GM21576 (cell line): ENCODE measurements around the gene RPAP2.
"Not testable (repeated sequence)": the region's sequence is repeated elsewhere in the genome, so short reads cannot be mapped to it uniquely, and the experiment has no call there.

Experiments used
- ATAC-seq: cut with Tn5 transposase; IDR thresholded peaks from one replicate; pipeline ENCODE4 v1.9.1; 2021; ENCODE audit warnings: mild to moderate bottlenecking, moderate library complexity; ENCODE audit not compliant: unreplicated experiment

Gene RPAP2

DNA sequence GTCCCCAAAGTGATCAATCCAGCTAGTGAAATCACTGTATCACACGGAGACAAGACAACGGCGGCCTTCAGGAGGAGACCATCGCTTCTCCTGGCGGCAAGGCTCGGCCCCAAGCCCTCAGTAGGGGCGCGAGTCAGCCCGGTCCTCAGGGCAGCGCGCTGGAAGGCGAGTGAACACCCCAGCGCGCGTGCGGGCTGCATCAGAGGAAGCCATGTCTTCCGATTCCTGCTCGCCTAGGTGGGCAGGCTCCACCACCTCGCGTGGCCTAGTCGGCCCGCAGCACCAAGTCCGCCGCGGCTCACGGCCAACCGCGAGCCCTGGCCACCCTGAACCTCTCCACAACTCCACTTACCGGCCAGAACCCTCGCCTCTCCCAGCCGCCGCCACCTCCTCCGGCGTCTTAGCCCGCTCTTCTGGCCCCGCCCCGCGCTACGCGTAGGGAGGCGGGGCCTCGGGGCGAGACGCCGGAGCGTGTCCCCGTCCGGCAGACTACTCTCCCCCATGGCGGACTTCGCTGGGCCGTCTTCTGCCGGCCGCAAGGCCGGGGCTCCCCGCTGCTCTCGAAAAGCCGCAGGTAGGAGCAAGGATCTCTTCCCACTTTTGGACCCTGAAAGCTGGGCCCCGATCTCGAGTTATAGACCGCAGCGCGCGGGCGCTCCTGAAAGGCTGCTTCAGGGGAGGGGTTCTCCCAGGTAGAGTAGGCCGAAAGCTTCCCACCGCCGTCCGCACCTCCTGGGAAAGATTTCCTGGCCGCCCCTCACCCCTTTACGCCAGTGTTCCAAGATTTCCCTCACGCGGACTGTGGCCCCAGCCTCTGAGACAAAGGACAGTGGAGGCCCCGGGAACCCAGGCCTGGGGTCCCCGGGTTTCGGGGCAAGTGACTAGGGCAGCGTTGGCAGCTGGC, at the start of gene RPAP2, which contains the start of gene GLMN:
RPAP2 (plus strand) TSS at position 487 of the 904 bp plus-strand sequence; CDS start at position 502, 15 bp downstream.
GLMN (minus strand) TSS at position 415 of the 904 bp plus-strand sequence. CDS start 988 bp downstream, outside the sequence.
- peak; percentile 98 for ATAC-seq

DNA sequence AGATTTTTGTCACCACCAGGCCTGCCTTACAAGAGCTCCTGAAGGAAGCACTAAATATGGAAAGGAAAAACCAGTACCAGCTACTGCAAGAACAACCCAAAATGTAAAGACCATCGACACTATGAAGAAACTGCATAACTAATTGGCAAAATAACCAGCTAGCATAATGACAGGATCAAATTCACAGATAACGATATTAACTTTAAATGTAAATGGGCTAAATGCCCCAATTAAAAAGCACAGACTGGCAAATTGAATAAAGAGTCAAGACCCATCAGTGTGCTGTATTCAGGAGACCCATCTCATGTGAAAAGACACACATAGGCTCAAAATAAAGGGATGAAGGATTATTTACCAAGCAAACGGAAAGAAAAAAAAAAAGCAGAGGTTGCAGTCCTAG, 44.1 kb upstream of the RPAP2 start:
- not testable (repeated sequence) for ATAC-seq

DNA sequence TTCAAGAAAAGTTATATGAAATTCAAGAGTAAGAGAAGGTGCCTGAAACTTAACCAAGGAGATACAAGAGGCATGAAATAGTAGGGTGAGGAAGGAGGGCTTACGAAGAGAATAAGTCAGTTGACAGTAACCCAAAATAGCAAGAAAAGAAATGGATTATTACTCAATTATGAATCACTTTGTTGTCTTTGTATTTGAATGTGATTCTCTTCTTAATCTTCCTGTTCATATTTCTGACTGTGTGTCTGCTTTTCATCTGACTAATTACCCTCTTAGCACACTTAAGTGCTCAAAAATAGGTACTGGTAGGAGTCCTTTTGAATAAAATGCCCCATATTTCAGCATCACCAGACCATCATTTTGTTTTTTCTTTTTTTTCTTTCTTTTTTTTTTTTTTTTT, 39.5 kb upstream of the RPAP2 start:
- no peak for ATAC-seq

DNA sequence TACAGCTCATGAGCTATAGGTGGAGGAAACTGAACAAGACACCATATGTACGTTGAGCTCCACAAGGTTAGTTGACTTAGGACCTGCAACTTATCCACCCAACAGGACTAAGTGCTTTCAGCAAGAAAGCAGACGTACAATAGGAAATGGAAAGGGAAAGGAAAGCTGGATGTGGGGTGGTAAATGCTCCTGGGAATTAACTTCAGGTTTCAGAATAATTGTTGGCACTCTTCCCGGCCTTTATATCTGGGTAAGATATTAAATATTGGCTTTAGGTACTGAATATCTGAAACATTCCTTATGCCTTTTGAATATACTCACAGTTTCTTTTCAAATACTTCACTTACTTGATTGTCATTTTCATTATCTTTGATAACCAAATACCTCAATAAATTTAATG, 36.3 kb upstream of the RPAP2 start:
- ATAC-seq: no peak

DNA sequence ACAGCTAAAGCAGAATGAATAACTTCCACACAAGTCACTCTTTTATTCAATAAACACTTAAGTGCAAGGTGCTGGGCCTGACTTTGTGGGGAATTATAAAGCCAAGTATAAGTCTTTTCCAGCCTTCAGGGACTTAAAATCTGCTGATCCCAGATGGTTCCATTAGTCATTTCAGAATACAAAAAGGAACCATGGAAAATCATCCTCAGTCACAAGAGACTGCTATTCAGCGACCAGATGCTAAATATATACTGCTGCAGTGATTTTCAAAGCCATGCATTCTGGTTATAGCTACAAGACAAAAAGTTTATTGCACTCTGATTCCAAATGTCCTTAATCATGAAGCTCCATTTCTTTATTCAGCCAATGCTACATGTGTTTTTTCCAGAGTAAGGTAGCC, 25.8 kb upstream of the RPAP2 start:
- no peak for ATAC-seq

DNA sequence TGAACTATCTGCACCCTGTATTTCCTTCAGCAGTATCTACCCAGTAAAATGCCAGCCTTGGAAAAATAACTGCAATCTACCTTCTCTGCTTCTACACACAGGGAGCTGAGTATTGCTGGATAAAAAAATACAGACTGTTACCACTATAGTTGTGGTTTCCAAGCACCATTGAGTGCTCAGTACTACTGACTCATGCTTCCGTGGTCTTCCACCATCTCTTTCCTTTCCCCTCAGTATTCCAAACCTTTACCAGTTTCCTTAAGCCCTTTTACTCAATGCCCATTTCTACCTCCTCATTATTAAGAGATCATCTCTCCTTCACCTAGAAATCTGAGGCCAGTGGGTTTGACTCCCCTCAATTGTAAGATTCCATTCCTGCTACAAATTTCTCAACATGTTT, 23.9 kb upstream of the RPAP2 start:
- no peak for ATAC-seq

DNA sequence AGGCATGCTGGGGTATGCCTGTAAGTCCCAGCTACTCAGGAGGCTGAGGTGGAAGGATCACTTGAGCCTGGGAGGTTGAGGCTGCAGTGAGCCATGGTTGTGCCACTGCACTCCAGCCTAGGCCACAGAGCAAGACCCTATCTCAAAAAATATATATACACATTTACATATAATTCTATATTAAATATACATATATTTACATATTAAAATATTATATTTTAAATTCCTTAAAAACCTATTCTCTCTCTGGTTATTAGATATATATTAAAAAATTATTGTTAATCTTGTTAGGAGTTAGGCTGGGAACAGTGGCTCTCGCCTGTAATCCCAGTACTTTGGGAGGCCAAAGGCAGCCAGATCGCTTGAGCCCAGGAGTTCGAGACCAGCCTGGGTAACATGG, 22.8 kb upstream of the RPAP2 start:
- ATAC-seq: no peak

DNA sequence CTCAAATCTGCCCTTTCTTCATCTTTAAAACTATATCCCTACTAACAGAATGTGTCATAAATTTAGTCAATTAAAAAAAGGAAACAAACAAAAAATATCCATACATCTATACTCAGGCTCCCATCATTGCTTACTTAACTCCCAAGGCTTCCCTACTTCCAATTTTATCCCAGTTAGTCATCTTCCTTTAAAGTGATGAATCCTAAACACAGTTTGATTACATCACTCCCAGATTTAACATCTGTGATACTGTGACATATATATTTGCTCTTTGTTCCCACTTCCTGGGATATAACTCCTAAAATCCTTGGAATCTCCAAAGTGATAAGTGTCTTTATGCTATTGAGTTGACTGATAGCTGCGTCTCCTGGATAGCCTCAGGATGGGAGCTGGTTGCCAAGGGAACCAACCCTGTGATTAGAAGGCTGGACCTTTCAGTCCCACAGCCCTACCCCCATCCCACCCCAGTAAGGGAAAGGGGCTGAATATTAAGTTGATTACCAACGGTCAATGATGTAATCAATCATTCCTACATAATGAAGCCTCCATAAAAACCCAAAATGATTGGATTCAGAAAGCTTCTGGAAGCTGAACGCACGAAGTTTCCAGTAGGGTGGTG, 21.6 kb upstream of the RPAP2 start:
- ATAC-seq: no peak

DNA sequence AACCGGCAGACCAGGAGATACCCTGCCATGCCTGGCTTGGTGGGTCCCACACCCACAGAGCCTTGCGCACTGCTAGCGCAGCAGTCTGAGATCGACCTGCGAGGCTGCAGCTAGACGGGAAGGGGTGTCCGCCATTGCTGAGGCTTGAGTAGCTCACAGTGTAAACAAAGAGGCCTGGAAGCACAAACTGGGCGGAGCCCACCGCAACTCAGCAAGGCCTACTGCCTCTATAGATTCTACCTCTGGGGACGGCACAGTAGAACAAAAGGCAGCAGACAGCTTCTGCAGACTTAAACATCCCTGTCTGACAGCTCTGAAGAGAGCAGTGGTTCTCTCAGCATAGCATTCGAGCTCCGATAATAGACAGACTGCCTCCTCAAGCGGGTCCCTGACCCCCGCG, 19.1 kb upstream of the RPAP2 start:
- not testable (repeated sequence) for ATAC-seq

DNA sequence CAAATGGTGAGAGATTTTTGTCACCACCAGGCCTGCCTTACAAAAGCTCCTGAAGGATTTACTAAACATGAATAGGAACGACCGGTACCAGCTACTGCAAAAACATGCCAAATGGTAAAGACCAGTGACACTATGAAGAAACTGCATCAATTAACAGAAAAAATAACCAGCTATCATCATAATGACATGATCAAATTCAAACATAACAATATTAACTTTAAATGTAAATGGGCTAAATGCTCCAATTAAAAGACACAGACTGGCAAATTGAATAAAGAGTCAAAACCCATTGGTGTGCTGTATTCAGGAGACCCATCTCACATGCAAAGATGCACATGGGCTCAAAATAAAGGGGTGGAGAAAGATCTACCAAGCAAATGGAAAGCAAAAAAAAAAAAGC, 17.4 kb upstream of the RPAP2 start:
- ATAC-seq: not testable (repeated sequence)

DNA sequence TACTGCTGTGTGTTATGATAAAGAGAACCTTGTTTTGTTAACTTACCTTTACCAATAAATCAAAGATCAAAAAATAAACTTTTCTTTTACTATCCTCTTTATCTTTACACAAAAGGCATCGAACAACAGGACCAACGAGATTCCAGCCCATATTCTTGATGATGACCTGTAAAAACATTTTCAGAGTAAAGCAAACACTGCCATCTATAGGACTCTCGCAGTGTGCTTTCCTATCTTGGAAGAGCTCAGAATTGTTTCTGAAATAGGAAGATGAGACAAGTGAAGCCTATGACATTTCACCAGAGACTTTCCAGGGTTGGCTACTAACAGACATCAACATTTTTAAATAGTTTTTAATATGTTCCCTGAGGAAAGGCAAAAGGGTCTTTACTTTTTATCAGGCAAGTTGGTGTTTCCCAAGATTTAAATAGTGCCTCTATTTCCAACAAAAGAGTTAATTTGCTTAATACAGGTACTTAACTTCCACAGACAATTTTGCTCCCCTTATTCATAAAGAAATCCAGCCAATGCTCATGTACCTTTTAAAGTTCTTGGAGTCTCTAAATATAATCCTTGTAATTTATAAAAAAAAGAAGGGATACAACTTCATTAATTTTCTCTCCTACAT, 7.4 kb upstream of the RPAP2 start:
- ATAC-seq: no peak

DNA sequence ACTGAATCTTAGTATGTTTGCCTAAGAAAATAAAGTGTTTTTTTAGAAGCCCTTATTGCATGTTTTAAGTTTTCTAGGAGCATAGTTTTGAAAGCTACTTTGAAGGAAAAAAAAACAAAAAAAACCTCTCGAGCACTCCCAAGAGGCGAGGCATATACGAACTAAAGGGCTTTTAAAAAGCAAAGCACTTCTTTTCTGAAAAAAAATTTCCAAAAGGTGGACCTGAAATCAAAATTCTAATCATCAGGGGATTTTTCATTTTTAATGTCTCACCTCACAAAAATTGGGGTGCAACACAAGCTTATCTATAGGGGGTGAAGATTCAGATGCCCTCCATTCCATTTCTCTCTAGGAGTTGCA, 666 bp upstream of the RPAP2 start:
- ATAC-seq: no peak

DNA sequence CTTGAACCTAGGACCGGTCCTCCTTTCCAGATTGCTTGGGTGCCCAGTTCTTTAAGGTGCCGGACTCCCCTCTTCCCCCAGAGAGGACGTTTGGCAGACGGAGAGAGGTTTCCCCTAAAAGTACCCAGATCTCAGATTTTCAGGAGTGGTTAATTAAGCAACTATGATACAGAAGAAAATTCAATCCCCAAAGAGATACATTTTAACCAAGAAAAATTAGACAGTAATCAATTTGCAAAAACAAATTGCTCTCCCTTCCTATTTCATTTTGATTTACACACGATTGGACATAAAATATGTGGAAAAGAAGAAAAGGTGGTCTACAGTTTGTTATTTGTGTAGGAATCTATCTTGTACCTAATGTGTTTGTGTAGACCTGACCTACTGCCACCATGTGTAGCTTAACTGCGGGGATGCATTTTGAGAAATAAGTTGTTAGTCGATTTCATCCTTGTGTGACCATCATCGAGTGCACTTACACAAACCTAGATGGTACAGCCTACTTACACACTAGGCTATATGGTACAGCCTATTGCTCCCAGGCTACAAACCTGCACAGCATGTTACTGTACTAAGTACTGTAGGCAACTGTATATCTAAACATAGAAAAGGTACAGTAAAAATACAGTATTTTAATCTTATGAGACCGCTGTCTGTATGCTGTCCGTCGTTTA, 755 bp downstream of the RPAP2 start:
- no peak for ATAC-seq

DNA sequence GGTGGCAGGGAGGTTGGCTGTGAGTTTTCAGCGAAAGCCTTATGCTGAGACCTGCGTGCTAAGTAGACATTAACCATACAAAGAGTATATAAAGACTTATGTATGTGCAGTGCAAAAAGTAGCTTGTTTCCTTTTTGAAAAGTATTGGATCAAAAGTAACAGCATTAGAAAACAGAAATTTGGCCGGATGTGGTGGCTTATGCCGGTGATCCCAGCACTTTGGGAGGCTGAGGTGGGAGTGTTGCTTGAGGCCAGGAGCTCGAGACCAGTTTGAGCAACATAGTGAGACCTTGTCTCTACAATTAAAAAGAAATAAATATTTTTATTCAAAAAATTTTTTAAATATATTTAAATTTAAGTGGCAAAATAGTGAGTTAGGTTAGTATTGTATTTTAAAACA, 2.2 kb downstream of the RPAP2 start:
- no peak for ATAC-seq

DNA sequence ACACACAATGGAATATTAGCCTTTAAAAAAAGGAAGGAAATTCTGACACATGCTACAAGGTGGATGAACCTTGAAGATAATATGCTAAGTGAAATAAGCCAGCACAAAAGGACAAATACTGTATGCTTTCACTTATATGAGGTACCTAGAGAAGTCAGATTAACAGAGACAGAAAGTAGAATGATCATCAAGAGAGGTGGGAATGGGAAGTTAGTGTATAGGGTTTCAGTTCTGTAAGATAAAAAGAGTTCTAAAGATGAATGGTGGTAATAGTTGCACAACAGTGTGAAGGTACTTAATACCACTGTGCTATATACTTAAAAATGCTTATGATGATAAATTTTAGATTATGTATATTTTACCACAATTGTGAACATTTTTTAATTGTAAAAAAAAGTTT, 7.2 kb downstream of the RPAP2 start:
- ATAC-seq: peak; percentile 60

DNA sequence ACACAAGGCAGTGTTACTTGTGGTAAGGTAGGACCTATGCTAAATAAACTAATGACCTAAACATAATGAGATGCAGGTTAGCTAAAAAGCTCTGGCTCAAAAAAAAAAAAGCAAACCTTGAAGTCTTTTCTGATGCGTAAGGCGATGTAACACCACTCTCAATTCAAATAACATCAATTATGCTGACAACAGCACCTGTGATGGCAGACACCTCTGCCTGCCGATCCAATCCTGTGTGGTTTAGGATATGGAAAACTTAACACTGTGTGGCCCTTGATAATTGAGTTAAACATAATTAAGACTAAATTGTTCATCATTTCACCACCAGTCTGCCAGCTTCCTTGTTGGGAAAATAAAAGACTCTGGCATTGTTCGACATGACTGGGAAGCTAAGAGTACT, 9.1 kb downstream of the RPAP2 start:
- no peak for ATAC-seq

DNA sequence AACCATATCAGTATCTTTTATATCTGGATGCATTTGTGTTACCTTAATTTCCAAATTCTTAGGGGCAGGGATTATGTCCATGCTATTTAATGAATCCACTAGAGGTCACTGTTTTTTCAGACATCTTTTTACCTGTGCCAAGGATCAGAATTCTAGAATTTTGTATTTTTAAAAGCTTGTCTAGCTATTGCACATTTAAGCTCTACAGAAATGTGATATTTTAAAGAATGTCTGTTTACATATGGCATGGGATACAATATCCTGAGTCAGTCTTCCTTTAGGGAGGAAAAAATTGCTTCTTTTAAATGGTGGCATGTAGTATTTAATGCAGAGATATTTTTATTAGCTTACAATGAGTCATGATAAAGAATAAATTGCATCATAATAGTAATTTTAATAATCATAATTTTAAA, 11.3 kb downstream of the RPAP2 start:
- peak; percentile 53 for ATAC-seq

DNA sequence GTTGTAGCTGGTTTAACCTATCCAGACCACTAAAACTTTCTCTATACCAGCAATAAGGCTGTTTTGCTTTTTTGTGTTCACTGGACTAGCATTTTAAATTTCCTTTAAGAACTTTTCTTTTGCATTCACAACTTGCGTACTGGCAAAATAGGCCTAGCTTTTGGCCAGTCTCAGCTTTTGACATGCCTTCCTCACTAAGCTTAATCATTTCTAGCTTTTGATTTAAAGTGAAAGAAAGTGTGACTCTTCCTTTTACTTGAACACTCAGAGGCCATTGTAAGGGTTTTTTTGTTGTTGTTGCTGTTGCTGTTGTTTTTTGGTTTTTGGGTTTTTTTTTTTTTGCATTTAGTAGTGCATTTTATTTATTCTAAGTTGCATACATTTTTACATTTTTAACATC, 15.2 kb downstream of the RPAP2 start:
- no peak for ATAC-seq

DNA sequence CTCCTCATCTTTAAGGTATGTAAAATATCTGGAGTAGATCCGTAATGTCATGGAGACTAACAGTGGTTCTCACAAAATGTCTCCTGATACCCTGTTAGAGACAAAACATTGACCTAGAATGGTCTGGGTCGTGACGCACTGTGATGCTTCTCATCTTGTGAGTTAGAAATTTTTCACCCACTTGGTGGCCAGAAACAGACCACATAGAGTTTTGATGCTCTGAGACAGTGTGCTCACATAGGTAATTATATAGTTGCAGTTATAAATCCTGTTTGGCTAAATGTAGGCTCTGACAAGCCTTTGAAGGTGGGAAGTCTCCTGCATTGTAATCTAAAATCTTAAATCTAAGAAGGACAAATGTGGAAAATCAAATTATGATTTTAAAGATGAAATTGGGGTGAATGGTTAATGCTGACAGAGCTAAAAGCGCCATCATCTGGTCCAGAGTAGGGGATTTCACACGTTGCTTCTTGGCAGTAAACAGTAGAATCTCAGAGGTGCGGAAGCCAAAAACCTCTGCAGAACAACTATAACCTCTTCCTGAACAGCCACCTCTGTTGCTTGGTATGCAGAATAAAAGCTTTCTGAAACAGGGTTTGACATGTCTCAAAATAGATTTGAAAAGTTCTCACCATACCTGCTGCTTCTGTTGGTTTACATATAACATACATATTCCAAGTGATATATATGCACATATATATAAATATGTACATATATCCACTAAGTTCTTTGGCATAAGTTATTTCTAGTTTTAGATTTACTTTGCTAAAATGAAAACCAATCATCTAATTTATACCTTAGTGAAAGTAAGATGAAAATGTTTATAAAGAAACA, 17.1 kb downstream of the RPAP2 start:
- ATAC-seq: no peak

DNA sequence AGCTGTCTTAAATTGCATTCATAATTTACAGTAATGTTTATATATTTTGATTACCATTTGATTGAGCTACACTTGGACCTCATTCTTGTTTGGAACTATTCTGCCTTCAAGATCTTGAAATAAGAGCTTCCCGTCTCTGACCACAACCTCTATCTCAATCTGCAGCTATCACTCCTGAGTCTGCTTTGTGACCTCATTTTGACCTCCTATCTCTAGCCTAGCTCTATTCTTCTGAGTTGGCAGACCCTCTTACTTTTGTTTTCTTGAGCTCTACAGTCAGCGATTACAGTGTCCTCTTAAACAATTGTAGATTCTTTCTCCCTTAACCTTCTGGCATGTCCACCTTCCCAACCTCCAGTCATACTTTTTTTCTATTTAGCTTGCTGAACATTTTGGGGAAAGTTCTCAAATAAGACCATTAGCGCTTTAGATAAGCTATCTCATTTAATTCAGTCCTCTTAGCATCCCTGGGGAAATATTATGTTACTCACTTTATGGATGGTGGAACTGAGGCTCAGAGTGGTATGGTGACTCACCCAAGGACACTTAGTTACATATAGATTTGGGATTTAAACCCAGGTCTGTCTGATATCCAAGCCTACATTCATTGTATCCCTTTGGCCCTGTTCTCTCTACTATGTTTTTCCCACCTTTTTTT, 19.1 kb downstream of the RPAP2 start:
- ATAC-seq: no peak
